ENCODE data around the gene EPB41. TPM values are rescaled to one million over a fixed set of nuclear protein-coding genes. Genes with fewer than 3 reads are reported as not detected.

Gene EPB41
- total and polyA plus RNA-seq, 2 of the 8 experiments (the other 6 are each of a cell fraction or from before 2014, with no cell fraction given) = 36.7 to 109 TPM

DNA sequence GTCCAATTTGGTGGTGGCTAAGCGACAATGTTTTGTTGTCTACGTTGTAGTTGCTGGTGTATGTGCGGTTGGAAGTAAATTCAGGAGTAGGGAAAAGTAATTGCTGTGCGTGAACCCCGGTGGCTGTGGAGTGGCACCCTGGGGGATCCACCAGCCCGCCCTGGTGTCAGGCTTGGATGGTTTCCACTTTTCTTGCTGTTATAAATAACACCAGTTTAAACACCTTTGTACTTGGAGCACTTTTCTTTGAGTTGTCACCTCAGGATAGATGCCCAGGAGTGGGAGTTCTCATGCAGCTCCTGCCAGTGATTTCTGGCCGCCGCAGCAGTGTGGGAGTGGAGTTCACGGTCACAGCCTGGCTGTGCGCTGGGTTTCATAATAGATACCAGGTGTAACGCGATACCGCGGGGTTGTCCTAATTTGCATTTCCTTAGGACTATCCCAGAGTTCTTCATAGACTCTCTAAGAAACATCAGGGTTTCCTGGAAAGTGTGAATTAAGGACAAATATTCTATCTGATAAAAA lies 222.1 kb downstream of the EPB41 start:
- 0 out of 2 replicates have a peak overlapping the region, but pooled peaks have one; percentile 29 for H2BK15ac ChIP-seq (ENCODE audit: low read length)
- H3K4me3 ChIP-seq (ENCODE audit: extremely low read depth in 1 of 4, insufficient read depth in 2 of 4, low read depth in 3 of 4, low read length in 4 of 4) = no peak overlapping the region
- DNase-seq (ENCODE audit: low read depth in 1 of 2, low spot score in 2 of 2) (no peak), FAIRE-seq (no peak)
- no peak overlapping the region for H3K9ac ChIP-seq (replicated peaks in 1 of 4; ENCODE audit: extremely low read depth in 1 of 4, low read depth in 3 of 4, low read length in 3 of 4)
- no peak overlapping the region for H2BK20ac ChIP-seq (ENCODE audit: low read length)
- no peaks in the 10 kb centered on the region for H3K23me2 ChIP-seq (ENCODE audit: low read depth, low read length)
- no peaks in the 10 kb centered on the region for H3K36me3 ChIP-seq (ENCODE audit: control insufficient read depth in 2 of 4, insufficient read depth in 4 of 4, low read length in 3 of 4)
- no peak overlapping the region for H4K91ac ChIP-seq (replicated peaks; ENCODE audit: insufficient read length, low read length)
- H2AFZ ChIP-seq (ENCODE audit: low read length) = no peak overlapping the region
- 0 out of 2 replicates have a peak overlapping the region, but pooled peaks have one; percentile 13 for H2AK5ac ChIP-seq (ENCODE audit: low read depth, low read length)
- H3K27ac ChIP-seq (ENCODE audit: low read depth, low read length) = no peak overlapping the region
- H3K14ac ChIP-seq (ENCODE audit: insufficient read length) = no peak overlapping the region
- peak overlapping the region; percentile 24; the same call in 1 of the 2 replicates for H2BK5ac ChIP-seq (ENCODE audit: low read depth, low read length)
- H3K4me1 ChIP-seq (replicated peaks in 1 of 4; ENCODE audit: control insufficient read depth in 3 of 4, insufficient read depth in 4 of 4, low read length in 3 of 4) = peaks cover 0 to 4% (median under 1%) of the 10 kb centered on the region in 4 experiments; a peak in 3 of 7 replicates
- H3K4me2 ChIP-seq (ENCODE audit: insufficient read depth in 1 of 2, low read depth in 2 of 2, low read length in 2 of 2) = no peak overlapping the region; a peak in 1 of 4 replicates
- H2BK120ac ChIP-seq (replicated peaks; ENCODE audit: low read depth, low read length) = no peak overlapping the region
- H2BK12ac ChIP-seq (ENCODE audit: low read depth, low read length) = 0 out of 2 replicates have a peak overlapping the region, but pooled peaks have one; percentile 50
- 64% methylated on average over 14 of the region's 14 CpGs; no CpG with 5 or more reads in 1 of the 2 experiments for WGBS, 2 experiments (ENCODE audit: extremely low coverage in 1 of 2, insufficient coverage in 1 of 2, insufficient read length in 1 of 2, insufficient replicate concordance in 2 of 2, low coverage in 1 of 2, low lambda C conversion rate in 2 of 2, missing lambda C conversion rate in 1 of 2)
- H3K4ac ChIP-seq (replicated peaks; ENCODE audit: insufficient read length, low read depth, low read length) = no peak overlapping the region
- TF ChIP-seq, protein P1, sequence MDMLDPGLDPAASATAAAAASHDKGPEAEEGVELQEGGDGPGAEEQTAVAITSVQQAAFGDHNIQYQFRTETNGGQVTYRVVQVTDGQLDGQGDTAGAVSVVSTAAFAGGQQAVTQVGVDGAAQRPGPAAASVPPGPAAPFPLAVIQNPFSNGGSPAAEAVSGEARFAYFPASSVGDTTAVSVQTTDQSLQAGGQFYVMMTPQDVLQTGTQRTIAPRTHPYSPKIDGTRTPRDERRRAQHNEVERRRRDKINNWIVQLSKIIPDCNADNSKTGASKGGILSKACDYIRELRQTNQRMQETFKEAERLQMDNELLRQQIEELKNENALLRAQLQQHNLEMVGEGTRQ (IDR thresholded peaks at IDR 0.05; ENCODE audit: low read length) = no peak
- H3K56ac ChIP-seq (replicated peaks; ENCODE audit: insufficient read length, low read depth, low read length) = no peak overlapping the region
- H3K79me2 ChIP-seq (ENCODE audit: control insufficient read depth in 1 of 2, insufficient read depth in 2 of 2, low read length in 2 of 2) = no peaks in the 10 kb centered on the region
- H3K9me3 ChIP-seq (ENCODE audit: insufficient read depth in 2 of 2, low read depth in 1 of 2, low read length in 1 of 2) = no peaks in the 10 kb centered on the region
- no peaks in the 10 kb centered on the region for H3K79me1 ChIP-seq (ENCODE audit: low read depth, low read length)
- no peak overlapping the region for H4K5ac ChIP-seq (ENCODE audit: insufficient read length, low read depth, low read length)
- POLR2A ChIA-PET (ENCODE audit: partially characterized antibody) = interaction anchor here (0.7 to 1.6 kb wide), 2 partner anchors 12 to 881 kb away, joined by 3 to 5 read pairs; partner anchors contain the start of gene TMEM200B
- CTCF ChIA-PET (ENCODE audit: partially characterized antibody) = interaction anchor here (0.7 to 3.5 kb wide), 4 partner anchors 15 to 61 kb away, joined by 3 to 13 read pairs (median 4); partner anchors contain the start of gene SRSF4
- no peak overlapping the region; the same call in 1 of the 2 replicates for H3K18ac ChIP-seq (ENCODE audit: extremely low read depth, low read length)
- H3K23ac ChIP-seq (ENCODE audit: insufficient read length) = no peak overlapping the region
- H4K20me1 ChIP-seq (replicated peaks in 1 of 2; ENCODE audit: control insufficient read depth in 1 of 2, insufficient read depth in 2 of 2, low read length in 2 of 2) = no peaks in the 10 kb centered on the region
- peak overlapping the region; percentile 79 for H4K8ac ChIP-seq (ENCODE audit: extremely low read depth, insufficient read depth, low read length)
- H3K27me3 ChIP-seq (replicated peaks in 1 of 4; ENCODE audit: control insufficient read depth in 3 of 4, extremely low read depth in 1 of 4, insufficient read depth in 3 of 4, low read length in 3 of 4) = no peaks in the 10 kb centered on the region
